ENCODE data around the gene GLS2.

Gene GLS2

GRCh38 chr12:56488041-56488955, at the start of gene GLS2:
TSS of gene GLS2 (minus strand) at chr12:56488161. CDS start at chr12:56488118, 43 bp downstream.
- TF ChIP-seq CTCF (conservative IDR thresholded peaks at IDR 0.05) = no peak
- H3K27ac ChIP-seq = peak within 1 kb of the TSS; percentile 84

- H3K27ac ChIP-seq = no peak overlapping the region
- TF ChIP-seq CTCF (conservative IDR thresholded peaks at IDR 0.05) = no peak
Observed at GRCh38 chr12:56537546-56537945, 49.6 kb upstream of the GLS2 start.

GRCh38 chr12:56530390-56531055, 42.6 kb upstream of the GLS2 start:
- TF ChIP-seq CTCF (conservative IDR thresholded peaks at IDR 0.05) = no peak
- H3K27ac ChIP-seq = no peak overlapping the region

- H3K27ac ChIP-seq = no peak overlapping the region
- no peak for TF ChIP-seq CTCF (conservative IDR thresholded peaks at IDR 0.05)
Observed at GRCh38 chr12:56529656-56530055, 41.7 kb upstream of the GLS2 start.

- H3K27ac ChIP-seq = no peak overlapping the region
- no peak for TF ChIP-seq CTCF (conservative IDR thresholded peaks at IDR 0.05)
Observed at GRCh38 chr12:56528846-56529245, 40.9 kb upstream of the GLS2 start.

GRCh38 chr12:56522411-56523193, 34.6 kb upstream of the GLS2 start:
- H3K27ac ChIP-seq = peak overlapping the region; percentile 73
- no peak for TF ChIP-seq CTCF (conservative IDR thresholded peaks at IDR 0.05)
